Stimulated activated CD4-positive, alpha-beta T cell treated with anti-CD3 and anti-CD28 coated beads, Interleukin-2, amount 100 ng/mL, for 48 hours (primary cell): ENCODE results near the gene AMTN.

Experiments used
- DNase-seq, 2 donors: peaks; one replicate each; pipeline ENCODE4 v3.0.0-alpha.2; 2020

The AMTN gene

GRCh38 chr4:70564033-70564432, 45.7 kb downstream of the AMTN start:
- no peak for DNase-seq

DNA sequence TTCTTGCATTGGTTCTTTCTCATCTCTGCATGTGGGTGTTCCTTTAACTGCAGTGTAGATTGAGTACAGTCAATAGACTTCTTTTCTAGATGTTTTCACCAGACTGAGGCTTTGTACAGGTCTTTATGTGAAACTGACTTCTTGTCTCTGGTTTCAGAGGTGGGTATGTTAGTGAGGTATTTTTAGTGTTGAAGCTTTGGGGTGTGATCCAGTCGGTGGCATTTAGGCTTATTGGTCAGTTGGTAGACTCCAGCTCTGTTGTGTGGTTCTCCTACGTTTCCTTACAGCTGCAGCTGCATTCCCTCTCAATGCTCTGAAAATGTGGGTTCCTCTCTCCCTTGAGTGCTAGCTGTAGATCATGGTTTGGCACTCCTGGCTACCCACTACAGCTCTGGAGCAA, 52.4 kb downstream of the AMTN start:
- no peak for DNase-seq

DNA sequence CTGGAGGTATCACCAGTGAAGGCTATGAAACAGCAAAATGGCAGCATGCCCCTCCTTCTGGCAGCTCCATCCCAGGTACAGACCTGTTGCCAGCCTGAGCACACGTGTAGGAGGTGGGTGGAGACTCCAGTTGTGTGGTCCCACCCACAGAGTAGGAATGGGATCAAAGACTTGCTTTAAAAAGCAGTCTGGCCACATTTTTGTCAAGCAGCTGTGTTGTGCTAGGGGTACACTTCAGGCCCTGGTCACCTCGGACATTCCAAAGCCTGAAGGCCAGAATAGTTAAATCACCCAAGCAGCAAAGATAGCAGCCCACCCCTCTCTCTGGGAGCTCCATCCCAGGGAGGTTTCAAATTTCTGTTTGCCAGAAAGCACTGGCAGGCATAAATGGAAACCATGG, 53.4 kb downstream of the AMTN start:
- no peak for DNase-seq

DNA sequence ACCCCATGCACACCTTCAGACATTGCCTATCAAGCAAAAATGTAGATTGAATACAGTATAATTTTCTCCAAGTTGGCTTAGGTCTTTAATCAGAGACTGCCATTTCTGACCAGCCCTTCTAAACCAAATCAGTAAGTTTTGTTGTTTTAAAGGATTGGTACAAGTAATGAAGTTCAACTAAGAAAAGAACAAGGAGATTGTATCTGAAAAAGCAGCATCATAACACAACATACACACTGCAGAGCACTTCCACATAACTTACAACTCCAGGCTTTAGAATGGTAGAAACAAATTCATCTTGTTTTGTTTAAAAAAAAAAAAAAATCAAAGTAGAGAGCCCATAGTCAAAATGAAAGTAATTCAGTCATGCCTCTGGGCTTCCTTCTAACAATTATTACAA, 57.6 kb downstream of the AMTN start:
- DNase-seq, result no peak

DNA sequence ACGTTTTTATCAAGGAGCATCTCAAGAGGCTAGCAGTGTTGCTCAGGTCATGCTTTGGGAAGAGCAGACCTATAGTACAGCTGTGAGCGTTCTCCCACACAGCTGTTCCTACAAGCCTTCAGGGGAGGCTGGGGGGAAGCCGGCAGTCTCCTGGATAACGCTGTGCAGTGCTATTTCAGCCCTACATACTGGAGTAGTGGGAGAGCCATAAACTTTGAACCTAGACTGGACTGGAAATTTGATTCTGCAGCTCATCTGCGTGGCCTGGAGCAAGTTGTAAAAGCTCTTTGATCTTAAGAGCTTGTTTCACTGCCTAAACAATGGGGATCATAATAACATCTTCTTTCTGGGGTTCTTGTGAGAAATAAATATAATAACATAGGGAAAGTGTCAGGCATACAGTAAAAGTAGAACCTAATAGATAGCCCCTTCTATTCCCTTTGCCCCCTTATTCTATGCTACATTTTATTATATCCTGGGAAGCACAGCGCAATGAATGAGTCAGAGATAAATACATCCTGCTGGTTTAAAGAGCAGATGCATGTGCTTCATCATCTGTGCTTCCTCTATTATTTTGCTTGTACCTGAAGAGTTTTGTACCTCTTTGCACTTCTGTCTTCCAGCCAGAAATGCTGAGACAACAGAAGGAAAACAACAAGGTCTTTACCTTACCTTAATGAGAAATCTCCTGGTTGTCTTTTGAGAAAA, 59.0 kb downstream of the AMTN start:
- no peak for DNase-seq

GRCh38 chr4:70581980-70582379, 63.6 kb downstream of the AMTN start:
- DNase-seq, result no peak
